Activated CD8-positive, alpha-beta T cell treated with anti-CD3 and anti-CD28 coated beads for 36 hours (primary cell): ENCODE data around the gene HSD17B1. TPM values are rescaled to one million over a fixed set of nuclear protein-coding genes. Genes with fewer than 3 reads are reported as not detected.

ENCODE experiments used
- ATAC-seq: fragments of 200-7000 bp; cut with Tn5 transposase; one replicate; pipeline ENCODE4 v1.10.0; 2021; ENCODE audit warnings: mild to moderate bottlenecking, moderate library complexity
- CTCF ChIA-PET: fragments of 350-600 bp; sonication (Branson Sonifier 250); formaldehyde crosslinking; loops from one replicate; lab custom pipeline; 2021; ENCODE audit warnings: antibody characterized with exemption; lab: Charles Lee
- POLR2A ChIA-PET: fragments of 350-600 bp; sonication (Branson Sonifier 250); formaldehyde crosslinking; loops from one replicate; lab custom pipeline; 2021; ENCODE audit warnings: antibody characterized with exemption; lab: Charles Lee
- DNase-seq: peaks from one replicate; pipeline ENCODE4 v3.0.0-alpha.2; 2020
- H3K27ac Mint-ChIP-seq: one replicate; pipeline ENCODE4 v1.8.0; 2021; ENCODE audit warnings: mild to moderate bottlenecking, mixed read lengths
- H3K27me3 Mint-ChIP-seq: one replicate; pipeline ENCODE4 v1.8.0; 2021; ENCODE audit warnings: mixed read lengths
- H3K36me3 Mint-ChIP-seq: one replicate; pipeline ENCODE4 v1.8.0; 2021; ENCODE audit warnings: low read depth, mixed read lengths
- H3K4me1 Mint-ChIP-seq: one replicate; pipeline ENCODE4 v1.8.0; 2021; ENCODE audit warnings: low read depth, mixed read lengths
- H3K4me3 Mint-ChIP-seq: one replicate; pipeline ENCODE4 v1.8.0; 2021; ENCODE audit warnings: mild to moderate bottlenecking, moderate library complexity, mixed read lengths
- H3K9me3 Mint-ChIP-seq: one replicate; pipeline ENCODE4 v1.8.0; 2021; ENCODE audit warnings: mixed read lengths
- intact Hi-C: fragments of 100-400 bp; cut with micrococcal nuclease; formaldehyde crosslinking; loops from one replicate; pipeline ENCODE4 v1.10.0; 2022
- total RNA-seq, 2 experiments: library from RNA; stranded (reverse); gene quantifications; one replicate each; pipeline ENCODE4 v1.2.3, GENCODE V29; 2021
- TF ChIP-seq, protein P1 (sequence below): fragments of 200-600 bp; IDR thresholded peaks from one replicate; pipeline ENCODE4 v1.8.0; 2022; ENCODE audit warnings: antibody characterized with exemption, mild to moderate bottlenecking

The HSD17B1 gene
- total RNA-seq, 2 experiments from 2014 or later, result 0.43 to 0.49 TPM

DNA sequence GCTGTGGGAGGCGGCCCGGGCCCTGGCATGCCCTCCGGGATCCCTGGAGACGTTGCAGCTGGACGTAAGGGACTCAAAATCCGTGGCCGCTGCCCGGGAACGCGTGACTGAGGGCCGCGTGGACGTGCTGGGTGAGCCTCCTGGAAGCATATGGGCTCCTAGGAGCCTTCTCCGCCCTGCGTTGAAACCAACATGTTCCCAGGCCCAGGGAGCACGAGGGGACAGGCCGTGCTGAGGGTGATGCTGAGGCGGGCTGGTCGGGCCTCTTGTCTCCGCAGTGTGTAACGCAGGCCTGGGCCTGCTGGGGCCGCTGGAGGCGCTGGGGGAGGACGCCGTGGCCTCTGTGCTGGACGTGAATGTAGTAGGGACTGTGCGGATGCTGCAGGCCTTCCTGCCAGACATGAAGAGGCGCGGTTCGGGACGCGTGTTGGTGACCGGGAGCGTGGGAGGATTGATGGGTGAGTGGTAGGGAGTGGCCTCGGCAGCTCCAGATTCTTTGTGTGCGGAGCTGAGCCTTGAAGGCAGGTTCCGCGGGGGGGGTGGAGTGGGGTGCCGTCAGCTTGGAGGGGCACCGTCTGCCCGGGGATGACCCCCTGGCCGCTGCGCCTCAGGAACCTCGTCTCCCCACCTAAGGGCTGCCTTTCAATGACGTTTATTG lies 567 bp downstream of the HSD17B1 start:
- H3K4me3 Mint-ChIP-seq, result peak overlapping the region; percentile 91
- H3K27ac Mint-ChIP-seq, result peak overlapping the region; percentile 20

DNA sequence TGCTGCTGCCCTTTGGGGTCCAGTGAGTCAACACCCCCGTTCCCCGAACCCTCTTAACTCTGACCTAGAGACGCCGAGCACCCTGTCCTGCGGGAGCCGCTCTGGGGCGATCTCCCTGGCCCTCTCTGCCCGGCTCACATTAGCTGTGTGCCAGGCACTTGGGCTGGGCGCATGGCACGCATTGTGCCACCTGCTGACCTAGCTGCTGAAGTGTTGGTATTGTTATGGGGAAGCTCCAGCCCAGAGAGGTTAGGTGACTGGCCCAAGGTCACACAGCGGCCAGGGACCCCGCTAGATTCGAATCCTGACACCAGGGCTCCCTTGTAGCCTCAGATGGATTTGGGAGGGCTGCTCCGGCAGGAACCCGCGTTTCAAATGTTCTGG lies 1.1 kb downstream of the HSD17B1 start:
- ATAC-seq, result peak; percentile 20
- H3K27ac Mint-ChIP-seq, result peak overlapping the region; percentile 85
- TF ChIP-seq, protein P1, sequence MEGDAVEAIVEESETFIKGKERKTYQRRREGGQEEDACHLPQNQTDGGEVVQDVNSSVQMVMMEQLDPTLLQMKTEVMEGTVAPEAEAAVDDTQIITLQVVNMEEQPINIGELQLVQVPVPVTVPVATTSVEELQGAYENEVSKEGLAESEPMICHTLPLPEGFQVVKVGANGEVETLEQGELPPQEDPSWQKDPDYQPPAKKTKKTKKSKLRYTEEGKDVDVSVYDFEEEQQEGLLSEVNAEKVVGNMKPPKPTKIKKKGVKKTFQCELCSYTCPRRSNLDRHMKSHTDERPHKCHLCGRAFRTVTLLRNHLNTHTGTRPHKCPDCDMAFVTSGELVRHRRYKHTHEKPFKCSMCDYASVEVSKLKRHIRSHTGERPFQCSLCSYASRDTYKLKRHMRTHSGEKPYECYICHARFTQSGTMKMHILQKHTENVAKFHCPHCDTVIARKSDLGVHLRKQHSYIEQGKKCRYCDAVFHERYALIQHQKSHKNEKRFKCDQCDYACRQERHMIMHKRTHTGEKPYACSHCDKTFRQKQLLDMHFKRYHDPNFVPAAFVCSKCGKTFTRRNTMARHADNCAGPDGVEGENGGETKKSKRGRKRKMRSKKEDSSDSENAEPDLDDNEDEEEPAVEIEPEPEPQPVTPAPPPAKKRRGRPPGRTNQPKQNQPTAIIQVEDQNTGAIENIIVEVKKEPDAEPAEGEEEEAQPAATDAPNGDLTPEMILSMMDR, result no peak

More for the DNA sequence above, 567 bp downstream of the HSD17B1 start:
- no peak for ATAC-seq
- Mint-ChIP-seq H3K27me3 (no peaks in the 10 kb centered on the region), H3K9me3 (no peaks in the 10 kb centered on the region), H3K4me1 (peaks cover 20% of the 10 kb centered on the region), H3K36me3 (peaks cover 3% of the 10 kb centered on the region)
- intact Hi-C loops, result no loop called here
- DNase-seq, result no peak
- TF ChIP-seq, protein P1, result no peak
- ChIA-PET POLR2A (interaction anchor here (0.5 to 2.3 kb wide), 4 partner anchors 12 to 590 kb away, joined by 3 to 12 read pairs (median 4); no protein-coding TSS in a partner anchor), CTCF (interaction anchor here (0.9 to 1.8 kb wide), 5 partner anchors 11 to 112 kb away, joined by 3 to 6 read pairs (median 4); no protein-coding TSS in a partner anchor)

DNA sequence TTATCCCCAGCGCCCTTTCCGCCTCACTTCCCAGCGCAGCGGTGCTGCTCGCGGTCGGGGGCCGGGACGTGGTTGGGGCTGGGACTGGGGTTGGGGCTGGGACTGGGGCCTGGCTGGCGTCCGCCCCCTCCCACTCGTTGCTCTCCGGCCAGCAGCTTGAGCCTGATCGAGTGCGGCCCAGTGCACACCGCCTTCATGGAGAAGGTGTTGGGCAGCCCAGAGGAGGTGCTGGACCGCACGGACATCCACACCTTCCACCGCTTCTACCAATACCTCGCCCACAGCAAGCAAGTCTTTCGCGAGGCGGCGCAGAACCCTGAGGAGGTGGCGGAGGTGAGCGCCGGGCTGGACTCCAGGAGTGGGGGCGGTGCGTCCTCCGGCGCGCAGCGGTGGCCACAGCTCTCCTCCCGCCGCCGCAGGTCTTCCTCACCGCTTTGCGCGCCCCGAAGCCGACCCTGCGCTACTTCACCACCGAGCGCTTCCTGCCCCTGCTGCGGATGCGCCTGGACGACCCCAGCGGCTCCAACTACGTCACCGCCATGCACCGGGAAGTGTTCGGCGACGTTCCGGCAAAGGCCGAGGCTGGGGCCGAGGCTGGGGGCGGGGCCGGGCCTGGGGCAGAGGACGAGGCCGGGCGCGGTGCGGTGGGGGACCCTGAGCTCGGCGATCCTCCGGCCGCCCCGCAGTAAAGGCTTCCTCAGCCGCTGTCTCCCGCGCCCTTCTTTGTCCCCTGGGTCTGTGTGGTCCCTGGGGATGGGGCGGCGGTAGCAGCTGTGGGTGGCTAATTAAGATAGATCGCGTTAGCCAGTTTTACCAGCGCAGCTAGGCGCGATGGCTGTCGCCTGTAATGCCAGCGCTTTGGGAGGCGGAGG lies 1.8 kb downstream of the HSD17B1 start:
- ATAC-seq (peak; percentile 94), DNase-seq (peak; percentile 90)
- ChIA-PET CTCF (interaction anchor here (0.7 to 1.8 kb wide), 9 partner anchors 10 to 256 kb away, joined by 3 to 6 read pairs (median 3); no protein-coding TSS in a partner anchor), POLR2A (interaction anchor here (0.8 to 2.3 kb wide), 5 partner anchors 11 to 54 kb away, joined by 3 to 12 read pairs (median 4); no protein-coding TSS in a partner anchor)
- peaks cover 3% of the 10 kb centered on the region for H3K36me3 Mint-ChIP-seq
- H3K27me3 Mint-ChIP-seq, result no peaks in the 10 kb centered on the region
- intact Hi-C loops, result no loop called here
- no peaks in the 10 kb centered on the region for H3K9me3 Mint-ChIP-seq
- TF ChIP-seq, protein P1, result no peak
- H3K4me1 Mint-ChIP-seq, result peaks cover 12% of the 10 kb centered on the region
- H3K27ac Mint-ChIP-seq, result peak overlapping the region; percentile 85
- H3K4me3 Mint-ChIP-seq, result peak overlapping the region; percentile 91

More for the DNA sequence above, 1.1 kb downstream of the HSD17B1 start:
- H3K4me3 Mint-ChIP-seq, result peak overlapping the region; percentile 91
- peaks cover 18% of the 10 kb centered on the region for H3K4me1 Mint-ChIP-seq
- CTCF ChIA-PET, result interaction anchor here (0.7 to 1.8 kb wide), 7 partner anchors 12 to 256 kb away, joined by 3 to 6 read pairs (median 3); no protein-coding TSS in a partner anchor
- no peaks in the 10 kb centered on the region for H3K9me3 Mint-ChIP-seq
- POLR2A ChIA-PET, result interaction anchor here (0.8 to 2.3 kb wide), 4 partner anchors 10 to 54 kb away, joined by 3 to 12 read pairs (median 4); no protein-coding TSS in a partner anchor
- peaks cover 3% of the 10 kb centered on the region for H3K36me3 Mint-ChIP-seq
- intact Hi-C loops, result no loop called here
- H3K27me3 Mint-ChIP-seq, result no peaks in the 10 kb centered on the region
- peak; percentile 45 for DNase-seq

DNA sequence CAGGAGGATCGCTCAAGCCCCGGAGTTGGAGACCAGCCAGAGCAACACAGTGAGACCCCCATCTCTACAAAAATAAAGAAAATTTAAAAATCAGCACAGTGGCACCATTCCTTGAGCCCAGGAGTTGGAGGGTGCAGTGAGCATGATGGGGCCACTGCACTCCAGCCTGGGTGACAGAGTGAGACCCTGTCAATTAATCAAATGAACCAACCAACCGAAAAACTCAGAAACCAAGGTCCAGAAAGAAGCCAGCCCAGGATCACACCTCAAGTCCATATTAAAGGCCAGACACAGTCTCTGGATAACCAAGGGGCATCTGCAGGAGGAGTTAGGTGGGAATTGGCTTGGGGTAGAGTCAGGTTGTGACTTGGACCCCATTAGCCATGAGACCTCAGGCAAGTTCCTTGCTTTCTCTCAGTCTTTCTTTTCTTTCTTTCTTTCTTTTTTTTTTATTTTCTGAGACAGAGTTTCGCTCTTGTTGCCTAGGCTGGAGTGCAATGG lies 2.4 kb downstream of the HSD17B1 start:
- TF ChIP-seq, protein P1, result no peak
- ChIA-PET CTCF (interaction anchor here (0.7 to 1.8 kb wide), 5 partner anchors 9 to 28 kb away, joined by 3 to 5 read pairs (median 3); no protein-coding TSS in a partner anchor), POLR2A (interaction anchor here (1.1 to 2.3 kb wide), 2 partner anchors 14 to 37 kb away, joined by 4 to 12 read pairs; no protein-coding TSS in a partner anchor)
- H3K27ac Mint-ChIP-seq, result peak overlapping the region; percentile 85
- H3K36me3 Mint-ChIP-seq, result peaks cover 3% of the 10 kb centered on the region
- no peaks in the 10 kb centered on the region for H3K9me3 Mint-ChIP-seq
- peak overlapping the region; percentile 91 for H3K4me3 Mint-ChIP-seq
- peaks cover 13% of the 10 kb centered on the region for H3K4me1 Mint-ChIP-seq
- no peak for DNase-seq
- intact Hi-C loops, result no loop called here
- ATAC-seq, result peak; percentile 1
- H3K27me3 Mint-ChIP-seq, result no peaks in the 10 kb centered on the region
